Activated naive CD8-positive, alpha-beta T cell (primary cell): Measurements from ENCODE around the gene TNFRSF25.
"Not testable (repeated sequence)": the region's sequence is repeated elsewhere in the genome, so short reads cannot be mapped to it uniquely, and the experiment has no call there.

Source experiments
- H3K27ac Mint-ChIP-seq: one replicate; pipeline ENCODE4 v1.8.0; 2021; ENCODE audit warnings: mixed read lengths
- H3K27me3 Mint-ChIP-seq: one replicate; pipeline ENCODE4 v1.8.0; 2021; ENCODE audit warnings: mixed read lengths
- H3K36me3 Mint-ChIP-seq: one replicate; pipeline ENCODE4 v1.8.0; 2021; ENCODE audit warnings: mixed read lengths
- H3K4me1 Mint-ChIP-seq: one replicate; pipeline ENCODE4 v1.8.0; 2021; ENCODE audit warnings: low read depth, mixed read lengths
- H3K4me3 Mint-ChIP-seq: one replicate; pipeline ENCODE4 v1.8.0; 2021; ENCODE audit warnings: mild to moderate bottlenecking, mixed read lengths
- H3K9me3 Mint-ChIP-seq: one replicate; pipeline ENCODE4 v1.8.0; 2021; ENCODE audit warnings: low read depth, mixed read lengths

TNFRSF25 gene

DNA sequence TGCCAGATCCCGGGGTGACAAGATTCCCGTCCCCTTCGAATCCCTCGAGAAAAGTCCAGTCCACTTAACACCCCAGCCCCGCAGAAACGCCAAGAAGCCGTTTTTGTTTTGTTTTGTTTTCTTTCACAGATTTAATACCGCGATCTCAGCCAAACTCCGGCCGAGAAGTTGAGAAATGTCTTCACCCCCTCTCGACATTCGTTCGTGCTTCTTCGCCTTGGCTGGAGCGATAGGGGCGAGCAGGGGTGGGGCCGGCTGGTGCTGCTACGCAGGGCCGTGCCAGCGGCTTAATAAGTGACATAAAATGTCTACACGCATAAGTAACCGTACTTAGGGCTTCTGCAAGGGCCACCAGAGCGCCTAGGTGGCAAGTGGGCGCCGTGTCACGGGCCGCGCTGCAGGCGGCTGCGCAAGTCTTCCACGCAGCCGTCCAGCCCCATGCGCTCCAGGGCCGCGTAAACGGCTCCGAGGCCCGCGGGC lies 4.9 kb downstream of the TNFRSF25 start:
- H3K27ac Mint-ChIP-seq, result peak overlapping the region; percentile 91
- H3K9me3 Mint-ChIP-seq, result no peaks in the 10 kb centered on the region
- H3K4me1 Mint-ChIP-seq, result peaks cover 48% of the 10 kb centered on the region
- H3K27me3 Mint-ChIP-seq, result peaks cover 1% of the 10 kb centered on the region
- H3K4me3 Mint-ChIP-seq, result peak overlapping the region; percentile 84
- peaks cover 5% of the 10 kb centered on the region for H3K36me3 Mint-ChIP-seq

DNA sequence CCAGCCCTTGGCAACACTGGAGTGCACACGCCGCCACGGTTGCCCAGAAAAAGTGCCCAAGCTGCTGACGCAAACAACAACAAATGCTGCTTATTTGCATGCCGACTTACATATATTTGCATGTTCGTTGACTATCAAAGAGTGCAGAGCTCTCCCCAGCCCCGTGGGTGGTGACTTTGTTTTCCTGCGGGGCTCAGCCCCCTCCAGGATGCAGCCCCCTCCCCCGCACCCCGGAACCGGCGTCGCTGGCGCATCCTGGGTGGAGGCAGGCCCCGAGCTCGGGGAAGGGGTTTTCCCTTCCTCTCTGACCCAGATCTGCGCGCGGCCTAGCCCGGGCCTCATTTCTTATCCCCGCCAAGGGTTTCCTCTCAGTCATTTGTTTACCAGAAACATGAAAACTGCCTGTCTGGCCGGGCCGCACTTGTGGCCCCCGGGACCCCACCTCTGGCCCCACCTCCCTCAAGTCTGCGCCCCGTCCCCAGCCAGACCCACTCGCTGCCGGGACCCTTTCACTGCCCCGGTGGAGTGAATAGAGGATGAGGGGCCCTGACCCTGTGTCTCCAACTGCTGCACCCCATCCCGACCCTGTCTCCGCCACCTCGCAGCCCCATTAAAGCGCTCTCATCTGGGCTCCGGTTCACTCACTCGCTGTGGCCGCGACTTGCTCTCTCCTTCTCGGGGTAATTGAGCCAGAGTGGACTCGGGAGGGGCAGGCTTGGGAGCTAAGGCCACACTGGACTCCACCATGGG lies 5.5 kb downstream of the TNFRSF25 start:
- Mint-ChIP-seq H3K27me3 (peaks cover 3% of the 10 kb centered on the region), H3K27ac (peak overlapping the region; percentile 91), H3K4me1 (peaks cover 50% of the 10 kb centered on the region), H3K36me3 (peaks cover 5% of the 10 kb centered on the region), H3K4me3 (peak overlapping the region; percentile 84), H3K9me3 (no peaks in the 10 kb centered on the region)

DNA sequence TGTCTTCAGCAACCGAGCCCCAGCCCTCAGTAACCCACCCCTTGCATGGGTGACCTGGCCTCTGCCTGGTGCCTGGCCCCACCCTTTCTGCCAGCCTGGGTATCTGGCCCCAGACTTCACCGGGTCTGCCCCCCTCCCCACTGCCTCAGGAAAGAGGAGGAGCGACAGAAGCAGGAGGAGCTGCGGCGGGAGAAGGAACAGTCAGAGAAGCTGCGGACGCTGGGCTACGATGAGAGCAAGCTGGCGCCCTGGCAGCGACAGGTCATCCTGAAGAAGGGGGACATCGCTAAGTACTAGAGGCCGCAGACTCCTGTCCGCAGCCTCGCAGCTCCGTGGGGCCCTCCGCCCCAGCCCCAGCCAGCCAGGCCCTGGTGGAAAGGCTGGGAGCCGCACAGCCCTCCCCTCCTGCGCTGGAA lies 6.1 kb downstream of the TNFRSF25 start:
- peak overlapping the region; percentile 84 for H3K4me3 Mint-ChIP-seq
- peak overlapping the region; percentile 91 for H3K27ac Mint-ChIP-seq
- H3K36me3 Mint-ChIP-seq, result peaks cover 5% of the 10 kb centered on the region
- peaks cover 3% of the 10 kb centered on the region for H3K27me3 Mint-ChIP-seq
- peaks cover 50% of the 10 kb centered on the region for H3K4me1 Mint-ChIP-seq
- no peaks in the 10 kb centered on the region for H3K9me3 Mint-ChIP-seq

DNA sequence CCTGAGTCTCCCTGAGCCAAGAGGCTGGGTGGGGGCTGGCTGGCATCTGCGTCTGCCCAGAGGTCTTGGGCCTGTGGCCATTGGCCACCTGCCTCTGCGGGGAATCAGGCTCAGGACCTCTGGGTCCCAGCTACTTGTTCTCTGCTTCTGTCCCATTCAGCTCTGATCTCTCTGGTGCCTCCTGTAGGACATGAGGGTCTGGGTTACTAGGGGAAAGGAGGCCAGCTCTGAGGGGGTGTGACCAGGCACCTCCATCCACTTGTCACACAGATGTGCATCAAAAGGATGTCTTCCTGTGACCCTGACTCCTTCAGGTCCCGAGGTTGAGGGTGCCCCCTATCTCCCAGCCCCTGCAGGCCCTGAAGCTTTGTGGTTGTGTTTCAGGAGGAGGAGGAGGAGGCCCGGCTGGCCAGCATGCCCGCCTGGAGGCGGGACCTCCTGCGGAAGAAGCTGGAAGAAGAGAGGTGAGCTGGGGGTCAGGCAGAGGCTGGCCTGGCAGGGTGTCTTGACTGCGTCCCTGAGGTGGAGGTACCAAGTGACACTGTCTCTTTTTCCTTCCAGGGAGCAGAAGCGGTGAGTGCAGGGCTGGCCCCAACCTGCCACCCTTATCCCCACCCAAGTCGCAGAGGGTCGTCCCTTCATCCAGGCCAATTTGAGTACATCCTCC lies 9.0 kb downstream of the TNFRSF25 start:
- no peaks in the 10 kb centered on the region for H3K9me3 Mint-ChIP-seq
- H3K27ac Mint-ChIP-seq, result no peak overlapping the region
- H3K4me3 Mint-ChIP-seq, result peak overlapping the region; percentile 54
- H3K36me3 Mint-ChIP-seq, result no peaks in the 10 kb centered on the region
- peaks cover 40% of the 10 kb centered on the region for H3K4me1 Mint-ChIP-seq
- peaks cover 12% of the 10 kb centered on the region for H3K27me3 Mint-ChIP-seq

DNA sequence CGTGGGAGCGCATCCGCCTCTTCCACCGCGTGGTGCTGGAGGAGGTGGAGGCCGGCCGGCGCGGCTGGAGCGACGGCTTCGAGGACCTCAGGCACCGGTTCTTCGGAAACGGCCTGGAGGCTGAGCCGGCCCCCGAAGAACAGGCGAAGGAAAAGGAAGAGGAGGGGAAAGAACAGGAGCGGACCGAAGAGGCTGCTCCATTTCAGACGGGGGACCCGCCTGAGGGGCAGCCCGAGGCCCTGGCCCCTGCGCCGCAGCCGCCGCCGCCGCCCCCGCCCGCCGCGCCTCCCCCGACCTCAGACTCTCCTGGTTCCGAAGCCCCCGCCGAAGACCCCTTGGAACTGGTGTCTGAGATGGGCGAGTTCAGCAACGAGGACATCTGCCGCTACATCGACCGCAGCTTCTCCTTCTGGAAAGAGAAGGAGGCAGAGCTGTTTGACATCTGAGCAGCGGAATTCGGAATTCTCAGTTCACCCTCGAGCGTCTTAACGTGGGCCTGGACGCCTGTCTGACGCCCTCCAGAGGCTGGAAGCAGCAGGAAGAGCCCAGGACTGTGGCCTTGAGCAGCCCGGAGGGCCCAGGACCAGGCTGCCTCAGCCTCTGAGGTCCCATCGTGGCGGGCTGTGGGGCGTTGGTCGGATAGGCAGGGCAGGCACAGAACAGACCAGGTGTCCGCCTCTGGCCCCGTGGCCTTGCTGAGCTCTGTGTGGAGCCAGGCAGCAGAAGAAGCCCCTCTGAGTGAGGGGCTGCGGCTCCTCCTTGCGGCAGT lies 10.0 kb downstream of the TNFRSF25 start:
- Mint-ChIP-seq H3K27me3 (peaks cover 12% of the 10 kb centered on the region), H3K4me1 (peaks cover 31% of the 10 kb centered on the region)
- not testable (repeated sequence) for H3K27ac Mint-ChIP-seq, H3K4me3 Mint-ChIP-seq, H3K36me3 Mint-ChIP-seq, H3K9me3 Mint-ChIP-seq

DNA sequence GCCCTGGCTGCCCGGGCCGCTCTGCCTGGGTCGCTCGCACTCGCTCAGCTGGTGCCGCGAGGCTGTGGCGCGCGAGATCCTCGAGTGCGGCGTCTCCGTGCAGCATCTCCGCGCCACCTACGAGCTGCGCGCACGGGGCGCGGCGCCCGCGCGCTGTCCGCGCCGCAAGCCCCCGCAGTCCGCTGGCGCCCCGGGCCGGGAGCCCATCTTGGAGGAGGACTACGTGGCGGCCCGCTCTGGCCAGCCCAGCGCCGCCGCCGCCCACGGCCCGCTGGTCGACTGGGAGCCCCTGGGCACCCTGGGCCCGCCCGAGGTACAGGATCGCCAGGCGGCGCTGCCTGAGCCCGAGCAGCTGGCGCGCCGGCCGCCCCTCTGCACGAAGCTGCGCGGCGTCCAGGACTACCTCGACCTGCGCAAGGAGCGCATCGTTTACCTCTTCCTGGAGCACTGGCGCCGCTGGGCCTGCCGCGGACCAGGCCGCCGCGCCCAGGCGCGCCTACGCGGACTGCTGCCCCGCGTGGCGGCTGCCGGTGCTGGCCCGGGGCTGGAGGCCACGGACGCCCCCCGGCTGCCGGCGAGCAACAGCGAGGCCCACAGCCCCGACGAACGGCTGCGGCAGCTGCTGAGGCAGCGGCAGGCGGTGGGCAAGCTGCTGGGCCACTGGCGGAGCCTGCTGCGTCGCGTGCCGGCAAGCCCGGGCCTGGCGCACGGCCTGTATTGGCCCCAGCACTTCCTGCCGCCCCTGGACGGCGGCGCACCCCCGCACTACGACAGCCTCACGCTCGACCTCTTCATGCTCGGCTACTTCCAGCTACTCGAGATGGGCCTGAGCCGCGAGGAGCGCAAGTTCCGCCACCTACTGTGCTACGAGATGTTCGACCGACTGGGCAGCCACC lies 10.9 kb downstream of the TNFRSF25 start:
- H3K4me1 Mint-ChIP-seq, result peaks cover 23% of the 10 kb centered on the region
- H3K9me3 Mint-ChIP-seq, result no peaks in the 10 kb centered on the region
- H3K4me3 Mint-ChIP-seq, result no peak overlapping the region
- no peak overlapping the region for H3K27ac Mint-ChIP-seq
- no peaks in the 10 kb centered on the region for H3K36me3 Mint-ChIP-seq
- peaks cover 14% of the 10 kb centered on the region for H3K27me3 Mint-ChIP-seq

DNA sequence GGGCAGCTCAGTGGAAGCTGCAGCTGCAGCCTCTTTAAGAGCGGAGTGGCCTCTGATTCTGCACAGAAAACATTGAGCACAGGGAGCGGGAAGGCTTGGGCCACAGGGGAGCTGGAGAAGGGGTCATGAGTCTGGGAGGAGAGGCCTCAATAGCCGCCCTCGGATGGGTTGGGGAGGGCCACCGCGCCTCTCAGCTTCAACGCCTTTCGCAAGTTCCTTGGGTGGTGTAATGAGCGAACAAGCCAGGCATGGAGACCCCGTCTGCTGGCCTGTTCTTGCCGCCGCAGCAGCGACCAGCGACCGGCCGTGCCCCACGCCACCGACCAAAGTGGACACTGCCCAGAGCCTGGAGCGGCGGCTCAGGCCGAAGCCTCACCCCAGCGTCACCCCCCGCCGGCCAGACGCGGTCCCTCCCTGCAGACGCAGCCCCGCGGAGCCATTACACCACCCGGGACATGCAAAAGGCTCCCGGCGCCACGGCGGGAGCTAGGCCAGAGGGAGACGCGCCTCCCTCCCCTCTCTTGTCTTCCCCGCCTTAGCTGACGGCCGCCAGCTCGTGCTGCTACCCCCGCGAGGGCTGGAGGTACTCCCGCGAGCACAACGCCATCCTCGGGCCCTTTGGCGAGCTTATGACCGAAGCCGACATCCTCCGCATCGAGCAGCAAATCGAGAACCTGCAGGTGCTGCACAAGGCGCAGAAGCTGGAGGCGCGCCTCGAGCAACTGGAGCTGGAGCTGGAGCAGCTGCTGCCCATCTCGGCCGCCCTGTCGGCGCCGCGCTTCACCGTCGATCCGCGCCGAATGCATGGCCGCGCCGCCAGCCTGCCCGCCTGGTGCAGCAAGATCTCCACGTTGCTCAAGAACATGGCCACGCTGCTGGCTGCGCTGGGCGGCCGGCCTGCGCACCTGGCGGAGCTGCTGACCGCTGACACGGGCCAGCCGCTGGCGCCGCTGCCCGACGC lies 11.8 kb downstream of the TNFRSF25 start:
- peaks cover 20% of the 10 kb centered on the region for H3K27me3 Mint-ChIP-seq
- not testable (repeated sequence) for H3K9me3 Mint-ChIP-seq, H3K36me3 Mint-ChIP-seq, H3K4me3 Mint-ChIP-seq, H3K27ac Mint-ChIP-seq
- peaks cover 23% of the 10 kb centered on the region for H3K4me1 Mint-ChIP-seq

DNA sequence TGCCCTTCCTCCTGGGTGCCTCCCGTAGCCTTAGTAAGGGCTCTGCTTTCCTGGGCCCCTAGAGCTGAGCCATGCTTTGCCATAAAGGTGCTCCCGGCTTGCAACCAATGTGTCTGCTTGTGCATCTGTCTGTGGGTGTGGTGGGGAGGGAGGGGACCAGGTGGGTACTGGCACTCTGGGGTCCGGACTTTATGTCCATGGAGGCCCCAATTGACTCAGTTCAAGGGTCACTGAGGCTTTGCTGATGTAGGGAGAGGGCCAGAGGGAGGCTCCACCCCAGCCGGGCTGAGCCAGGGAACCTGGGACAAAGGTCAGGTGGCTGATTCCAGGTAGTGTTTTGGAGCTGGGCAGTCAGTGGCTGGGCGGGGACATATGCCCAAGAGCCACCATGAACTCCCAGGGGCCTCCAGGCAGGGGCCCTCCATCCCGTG lies 15.0 kb downstream of the TNFRSF25 start:
- no peak overlapping the region for H3K4me3 Mint-ChIP-seq
- peaks cover 20% of the 10 kb centered on the region for H3K4me1 Mint-ChIP-seq
- peaks cover 23% of the 10 kb centered on the region for H3K27me3 Mint-ChIP-seq
- no peaks in the 10 kb centered on the region for H3K36me3 Mint-ChIP-seq
- H3K27ac Mint-ChIP-seq, result no peak overlapping the region
- no peaks in the 10 kb centered on the region for H3K9me3 Mint-ChIP-seq

DNA sequence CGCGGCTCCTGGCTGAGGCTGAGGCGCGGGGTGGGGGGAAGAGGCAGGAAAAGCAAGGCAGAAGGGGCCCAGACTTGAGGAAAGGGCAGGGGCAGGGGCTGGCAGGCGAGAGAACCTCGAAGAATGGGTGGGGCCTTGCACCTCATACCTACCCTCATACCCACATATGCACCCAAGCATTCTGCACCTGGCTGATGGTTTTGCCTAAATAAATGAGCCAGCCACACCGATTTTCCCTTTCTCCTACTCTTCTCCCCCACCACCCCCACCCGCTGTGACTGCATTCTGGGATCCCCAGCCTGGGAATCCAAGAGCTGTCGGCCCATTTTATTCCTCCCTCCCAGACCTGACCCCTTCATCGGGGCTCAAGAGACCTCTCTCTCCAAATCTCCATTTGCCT lies 15.5 kb downstream of the TNFRSF25 start:
- not testable (repeated sequence) for H3K36me3 Mint-ChIP-seq, H3K4me3 Mint-ChIP-seq, H3K27ac Mint-ChIP-seq, H3K9me3 Mint-ChIP-seq
- Mint-ChIP-seq H3K27me3 (peaks cover 23% of the 10 kb centered on the region), H3K4me1 (peaks cover 18% of the 10 kb centered on the region)

DNA sequence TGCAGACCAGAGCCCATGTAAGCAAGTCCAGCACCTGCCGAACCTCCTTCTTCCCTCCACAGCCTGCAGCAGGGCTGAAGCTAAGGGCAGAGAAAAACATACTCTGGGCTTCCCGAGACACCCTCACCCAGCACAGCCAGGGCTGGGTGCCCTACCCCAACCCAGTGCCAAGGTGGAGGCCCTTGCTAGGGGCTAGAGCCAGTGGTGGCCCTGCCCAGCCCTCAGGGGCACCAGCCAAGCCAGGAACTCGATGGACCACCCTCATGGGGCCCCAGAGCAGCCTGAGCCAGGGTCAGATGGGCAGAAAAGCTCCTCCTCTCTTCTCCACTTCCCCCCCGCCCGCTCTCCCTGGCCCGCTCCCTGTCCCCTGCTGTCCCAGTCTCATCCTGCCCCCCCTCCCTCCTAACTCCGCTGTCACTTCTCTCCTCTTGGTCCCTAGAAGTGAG lies 15.9 kb downstream of the TNFRSF25 start:
- Mint-ChIP-seq H3K4me1 (peaks cover 18% of the 10 kb centered on the region), H3K9me3 (no peaks in the 10 kb centered on the region), H3K27ac (no peak overlapping the region), H3K36me3 (no peaks in the 10 kb centered on the region), H3K27me3 (peaks cover 24% of the 10 kb centered on the region), H3K4me3 (no peak overlapping the region)

DNA sequence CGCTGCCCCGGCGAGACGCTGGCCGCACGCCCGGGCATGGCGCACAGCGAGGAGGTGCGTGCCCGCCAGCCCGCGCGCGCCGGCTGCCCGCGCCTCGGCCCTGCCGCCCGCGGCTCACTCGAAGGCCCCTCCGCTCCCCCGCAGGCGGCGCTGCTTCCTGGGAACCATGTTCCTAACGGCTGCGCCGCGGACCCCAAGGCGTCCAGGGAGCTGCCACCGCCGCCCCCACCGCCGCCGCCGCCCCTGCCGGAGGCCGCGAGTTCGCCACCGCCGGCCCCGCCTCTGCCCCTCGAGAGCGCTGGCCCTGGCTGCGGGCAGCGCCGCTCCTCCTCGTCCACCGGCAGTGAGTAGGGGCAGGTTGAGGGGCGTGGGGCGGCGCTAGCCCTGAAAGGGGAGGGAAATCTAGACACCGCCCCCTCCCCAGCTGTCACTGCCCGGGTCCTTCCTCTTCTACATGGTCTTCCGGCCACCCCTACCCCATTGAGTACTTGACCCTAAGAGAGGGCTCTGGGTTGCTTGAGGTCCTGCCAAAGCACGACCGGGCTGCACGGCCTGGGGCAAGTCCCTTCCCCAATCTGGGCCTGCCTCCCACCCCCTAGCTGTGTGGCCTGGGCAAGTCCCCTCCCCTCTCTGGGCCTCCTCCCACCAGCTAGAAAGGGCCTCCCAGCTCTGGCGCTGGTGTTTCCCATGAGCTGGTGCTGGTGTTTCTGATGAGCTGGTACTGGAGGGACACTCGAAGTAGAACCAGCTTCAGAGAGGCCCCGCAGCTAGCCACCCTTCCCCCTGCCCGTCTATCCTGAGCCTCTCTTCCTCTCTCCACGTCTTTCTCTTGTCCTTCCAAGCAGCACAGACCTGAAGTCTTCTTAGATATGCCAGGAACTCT lies 17.0 kb downstream of the TNFRSF25 start:
- H3K4me3 Mint-ChIP-seq, result peak overlapping the region; percentile 66

DNA sequence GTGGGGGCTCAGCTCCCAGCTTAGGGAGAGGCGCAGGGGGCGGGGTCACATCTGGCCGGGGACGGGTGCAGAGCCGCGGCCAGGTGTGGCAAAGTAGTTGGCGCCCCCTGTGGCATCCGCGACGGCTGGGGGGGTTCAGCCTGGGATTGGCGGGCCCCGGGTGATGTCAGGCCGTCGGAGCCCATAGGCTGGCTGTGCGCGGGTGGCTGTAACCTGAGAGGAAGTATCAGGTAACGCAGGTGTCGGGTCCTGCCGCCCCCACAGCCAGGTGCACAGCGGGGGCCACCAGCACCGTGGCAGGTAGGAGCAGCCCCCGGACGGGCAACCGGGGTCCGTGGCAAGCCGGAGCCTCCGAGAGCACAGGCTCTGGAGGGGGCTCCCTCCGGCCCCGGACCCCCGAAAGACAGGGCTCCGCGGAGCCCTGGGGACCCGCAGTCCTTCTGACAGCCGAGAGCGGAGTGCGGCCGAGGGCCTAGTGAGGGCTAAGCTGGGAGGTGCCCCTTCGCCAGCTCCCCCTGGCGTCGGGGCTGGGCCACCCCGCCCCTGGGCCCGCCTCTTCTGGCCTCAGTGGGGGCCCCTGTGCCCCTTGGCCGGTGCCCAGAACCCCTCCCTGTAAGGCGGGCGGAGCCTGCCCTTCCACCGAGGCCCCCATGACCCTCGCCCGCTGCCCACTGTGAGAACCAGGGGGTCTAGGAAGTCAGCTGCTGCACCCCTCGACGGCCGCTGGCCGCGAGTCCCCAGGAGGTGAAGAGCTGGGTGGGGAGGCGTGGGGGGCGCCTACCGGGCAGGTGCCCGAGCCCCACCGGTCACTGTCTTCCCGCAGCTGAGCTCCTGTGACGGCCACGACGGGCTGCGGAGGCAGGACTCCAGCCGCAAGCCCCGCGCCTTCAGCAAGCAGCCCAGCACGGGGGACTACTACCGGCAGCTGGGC lies 17.9 kb downstream of the TNFRSF25 start:
- Mint-ChIP-seq H3K4me3 (peak overlapping the region; percentile 63), H3K27me3 (peaks cover 21% of the 10 kb centered on the region), H3K9me3 (no peaks in the 10 kb centered on the region), H3K27ac (no peak overlapping the region), H3K36me3 (no peaks in the 10 kb centered on the region), H3K4me1 (peaks cover 13% of the 10 kb centered on the region)

More for the DNA sequence above, 17.0 kb downstream of the TNFRSF25 start:
- Mint-ChIP-seq H3K4me1 (peaks cover 19% of the 10 kb centered on the region), H3K27me3 (peaks cover 28% of the 10 kb centered on the region), H3K36me3 (no peaks in the 10 kb centered on the region), H3K27ac (no peak overlapping the region), H3K9me3 (no peaks in the 10 kb centered on the region)
